Neural cell (in vitro differentiated cells): ENCODE results near the gene DAPK2.

Experiments used
- EP300 ChIP-seq: fragments of 450-650 bp; conservative IDR thresholded peaks from 2 replicates; pipeline ENCODE4 v1.6.1; 2014; ENCODE audit warnings: antibody characterized with exemption, mild to moderate bottlenecking, moderate library complexity; ENCODE audit not compliant: poor library complexity, severe bottlenecking
- EZH2 ChIP-seq: fragments of 200-600, 300-800 bp; shearing (Covaris generic), sonication (generic); IDR thresholded peaks from 2 replicates; pipeline ENCODE4 v1.6.1; 2014; ENCODE audit warnings: antibody characterized with exemption, low read length, borderline replicate concordance, mild to moderate bottlenecking; ENCODE audit not compliant: insufficient read depth, poor library complexity, severe bottlenecking
- MXI1 ChIP-seq: fragments of 450-650 bp; conservative IDR thresholded peaks from 2 replicates; pipeline ENCODE4 v1.6.1; 2014; ENCODE audit warnings: antibody characterized with exemption, mild to moderate bottlenecking; ENCODE audit not compliant: poor library complexity, severe bottlenecking
- RAD21 ChIP-seq: fragments of 450-650 bp; conservative IDR thresholded peaks from 2 replicates; pipeline ENCODE4 v1.6.1; 2014; ENCODE audit warnings: antibody characterized with exemption, mild to moderate bottlenecking, moderate library complexity
- SMC3 ChIP-seq: fragments of 450-650 bp; conservative IDR thresholded peaks from 2 replicates; pipeline ENCODE4 v1.6.1; 2014; ENCODE audit warnings: antibody characterized with exemption, mild to moderate bottlenecking, moderate library complexity; ENCODE audit not compliant: poor library complexity
- TF ChIP-seq, protein P1 (sequence below): fragments of 450-650 bp; IDR thresholded peaks from 2 replicates; pipeline ENCODE4 v1.5.1; 2014; ENCODE audit warnings: antibody characterized with exemption, mild to moderate bottlenecking, moderate library complexity; ENCODE audit not compliant: poor library complexity, severe bottlenecking

- TF ChIP-seq SMC3 (no peak), RAD21 (no peak), MXI1 (no peak), EP300 (no peak), EZH2 (no peak)
- TF ChIP-seq, protein P1, sequence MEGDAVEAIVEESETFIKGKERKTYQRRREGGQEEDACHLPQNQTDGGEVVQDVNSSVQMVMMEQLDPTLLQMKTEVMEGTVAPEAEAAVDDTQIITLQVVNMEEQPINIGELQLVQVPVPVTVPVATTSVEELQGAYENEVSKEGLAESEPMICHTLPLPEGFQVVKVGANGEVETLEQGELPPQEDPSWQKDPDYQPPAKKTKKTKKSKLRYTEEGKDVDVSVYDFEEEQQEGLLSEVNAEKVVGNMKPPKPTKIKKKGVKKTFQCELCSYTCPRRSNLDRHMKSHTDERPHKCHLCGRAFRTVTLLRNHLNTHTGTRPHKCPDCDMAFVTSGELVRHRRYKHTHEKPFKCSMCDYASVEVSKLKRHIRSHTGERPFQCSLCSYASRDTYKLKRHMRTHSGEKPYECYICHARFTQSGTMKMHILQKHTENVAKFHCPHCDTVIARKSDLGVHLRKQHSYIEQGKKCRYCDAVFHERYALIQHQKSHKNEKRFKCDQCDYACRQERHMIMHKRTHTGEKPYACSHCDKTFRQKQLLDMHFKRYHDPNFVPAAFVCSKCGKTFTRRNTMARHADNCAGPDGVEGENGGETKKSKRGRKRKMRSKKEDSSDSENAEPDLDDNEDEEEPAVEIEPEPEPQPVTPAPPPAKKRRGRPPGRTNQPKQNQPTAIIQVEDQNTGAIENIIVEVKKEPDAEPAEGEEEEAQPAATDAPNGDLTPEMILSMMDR = no peak
Observed at GRCh38 chr15:64051407-64052259, 5.3 kb upstream of the DAPK2 start.
